ENCODE results near the gene PAQR4. TPM values are rescaled to one million over a fixed set of nuclear protein-coding genes. Genes with fewer than 3 reads are reported as not detected.
A peak's percentile ranks its signal among the peaks of the same experiment; 100 is the strongest.

PAQR4 gene
- total and polyA plus RNA-seq, 2 donors from 2014 or later, result 3.5 to 5.9 TPM

- DNase-seq (no peak), FAIRE-seq (no peak)
- Histone ChIP-seq H3K27ac (ENCODE audit: low read depth in 2 of 2, low read length in 2 of 2) (no peak overlapping the region), H3K9me3 (ENCODE audit: control insufficient read depth in 2 of 3, insufficient read depth in 1 of 3, low read length in 3 of 3) (no peaks in the 10 kb centered on the region), H3K4me3 (ENCODE audit: low read length in 3 of 3) (no peak overlapping the region), H3K36me3 (ENCODE audit: control insufficient read depth in 2 of 3, insufficient read depth in 3 of 3, low read length in 3 of 3) (no peaks in the 10 kb centered on the region), H3K4me1 (ENCODE audit: control insufficient read depth in 2 of 3, insufficient read depth in 2 of 3, low read depth in 1 of 3, low read length in 3 of 3) (peaks cover 0 to 13% (median 12%) of the 10 kb centered on the region in 3 donors), H3K9ac (ENCODE audit: low read length in 3 of 3) (no peak overlapping the region), H3K27me3 (ENCODE audit: control insufficient read depth, insufficient read depth, low read length) (peaks cover 4% of the 10 kb centered on the region)
- TF ChIP-seq CTCF (IDR thresholded peaks at IDR 0.05; ENCODE audit: borderline replicate concordance, extremely low read depth, insufficient read depth), result no peak
- intact Hi-C loops (cut with DNase I), result no loop called here
These were observed 48.2 kb downstream of the PAQR4 start for GRCh38 chr16:3017344-3017743.

DNA sequence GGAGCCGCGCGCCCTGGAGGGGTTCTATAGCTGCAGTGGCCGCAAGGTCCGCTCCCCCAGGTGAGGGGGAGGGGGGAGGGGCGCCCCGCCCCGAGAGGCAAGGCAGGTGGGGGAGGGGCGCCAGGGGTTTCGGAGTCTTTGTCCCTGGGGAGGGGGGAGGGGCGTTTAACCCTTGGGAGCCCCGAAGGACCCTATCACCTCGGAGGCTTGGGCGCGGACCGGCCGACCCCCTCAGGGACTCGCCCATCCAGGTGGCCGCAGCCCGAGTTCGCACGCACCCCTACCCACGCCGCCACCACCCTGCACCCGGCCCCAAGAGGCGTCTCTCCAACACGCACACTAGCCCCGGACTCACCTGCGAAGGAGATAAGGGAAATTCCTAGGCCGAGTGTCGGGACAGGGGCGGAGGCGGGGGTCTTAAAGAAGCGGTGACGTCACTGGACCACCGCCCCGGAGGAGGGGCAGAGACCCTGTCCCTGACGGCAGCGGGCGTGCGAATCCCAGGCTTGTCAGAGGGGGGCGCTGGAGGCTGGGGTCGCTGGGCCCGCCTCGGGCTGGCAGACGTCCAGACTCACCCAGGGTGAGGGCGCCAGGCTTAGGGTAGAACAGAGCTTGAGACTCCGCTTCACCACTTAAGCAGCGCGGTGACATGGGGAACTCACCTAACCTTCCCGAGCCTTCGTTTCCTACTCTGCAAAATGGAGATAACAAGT lies 48.8 kb downstream of the PAQR4 start, which contains the start of gene CLDN6:
TSS of gene CLDN6 (minus strand) at position 390 of the 713 bp plus-strand sequence. CDS start 2,162 bp downstream, outside the sequence.
- Histone ChIP-seq H3K36me3 (ENCODE audit: control insufficient read depth in 2 of 3, insufficient read depth in 3 of 3, low read length in 3 of 3) (no peaks in the 10 kb centered on the region), H3K4me1 (ENCODE audit: control insufficient read depth in 2 of 3, insufficient read depth in 2 of 3, low read depth in 1 of 3, low read length in 3 of 3) (peaks cover 0 to 19% (median 18%) of the 10 kb centered on the region in 3 donors), H3K9ac (ENCODE audit: low read length in 3 of 3) (no peak within 1 kb of the TSS), H3K27ac (ENCODE audit: low read depth in 2 of 2, low read length in 2 of 2) (no peak within 1 kb of the TSS), H3K9me3 (ENCODE audit: control insufficient read depth in 2 of 3, insufficient read depth in 1 of 3, low read length in 3 of 3) (no peaks in the 10 kb centered on the region), H3K4me3 (ENCODE audit: low read length in 3 of 3) (peak within 1 kb of the TSS in 1 of 3 donors; percentile 16), H3K27me3 (ENCODE audit: control insufficient read depth, insufficient read depth, low read length) (peaks cover 4% of the 10 kb centered on the region)
- FAIRE-seq (no peak), DNase-seq (peak in 4 of 5 donors; percentile 81 to 90 (median 84))
- intact Hi-C loops (cut with DNase I), result no loop called here
- TF ChIP-seq CTCF (IDR thresholded peaks at IDR 0.05; ENCODE audit: borderline replicate concordance, extremely low read depth, insufficient read depth), result no peak

DNA sequence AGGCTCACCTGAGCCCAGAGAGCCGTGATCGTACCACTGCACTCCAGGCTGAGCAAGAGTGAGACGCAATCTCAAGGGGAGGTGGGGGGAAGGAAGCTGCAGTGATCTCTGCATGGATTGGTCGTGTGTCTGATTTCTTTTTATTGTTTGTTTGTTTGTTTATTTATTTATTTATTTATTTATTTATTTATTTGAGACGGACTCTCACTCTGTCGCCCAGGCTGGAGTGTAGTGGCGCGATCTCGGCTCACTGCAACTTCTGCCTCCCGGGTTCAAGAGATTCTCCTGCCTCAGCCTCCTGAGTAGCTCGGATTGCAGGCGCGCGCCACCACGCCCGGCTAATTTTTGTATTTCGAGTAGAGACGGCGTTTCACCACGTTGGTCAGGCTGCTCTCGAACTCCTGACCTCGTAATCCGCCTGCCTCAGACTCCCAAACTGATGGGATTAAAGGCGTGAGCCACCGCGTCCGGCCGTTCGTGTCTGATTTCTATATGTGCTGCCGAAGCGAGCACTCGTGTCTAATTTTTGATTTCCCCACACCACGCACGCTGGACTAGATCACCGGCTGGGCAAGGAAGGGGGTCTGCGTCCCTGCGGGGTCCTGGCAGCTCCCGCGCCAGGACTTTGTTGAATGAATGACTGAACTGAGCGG lies 50.6 kb downstream of the PAQR4 start:
- H3K27ac ChIP-seq (ENCODE audit: low read depth in 2 of 2, low read length in 2 of 2), result peak overlapping the region in 1 of 2 donors; percentile 98
- H3K27me3 ChIP-seq (ENCODE audit: control insufficient read depth, insufficient read depth, low read length), result peaks cover 4% of the 10 kb centered on the region
- intact Hi-C loops (cut with DNase I), result no loop called here
- H3K4me1 ChIP-seq (ENCODE audit: control insufficient read depth in 2 of 3, insufficient read depth in 2 of 3, low read depth in 1 of 3, low read length in 3 of 3), result peaks cover 0 to 23% (median 19%) of the 10 kb centered on the region in 3 donors
- FAIRE-seq (no peak), DNase-seq (no peak)
- H3K4me3 ChIP-seq (ENCODE audit: low read length in 3 of 3), result peak overlapping the region; percentile 40 to 64 (median 59)
- no peaks in the 10 kb centered on the region for H3K36me3 ChIP-seq (ENCODE audit: control insufficient read depth in 2 of 3, insufficient read depth in 3 of 3, low read length in 3 of 3)
- TF ChIP-seq CTCF (IDR thresholded peaks at IDR 0.05; ENCODE audit: borderline replicate concordance, extremely low read depth, insufficient read depth), result no peak
- H3K9me3 ChIP-seq (ENCODE audit: control insufficient read depth in 2 of 3, insufficient read depth in 1 of 3, low read length in 3 of 3), result no peaks in the 10 kb centered on the region
- peak overlapping the region in 1 of 3 donors; percentile 60 for H3K9ac ChIP-seq (ENCODE audit: low read length in 3 of 3)
